GM23338 (cell line): ENCODE measurements around the gene SMAD1.

Experiments
- CTCF ChIP-seq, 2 experiments: fragments of 200-600 bp in 1 of 2; sonication (generic) in 1 of 2; conservative IDR thresholded peaks; 2 replicates each; pipeline versions ENCODE4 v1.5.1 to v1.6.1; 2016 to 2017; ENCODE audit warnings: antibody characterized with exemption in 2 of 2, low read depth in 2 of 2, mild to moderate bottlenecking in 2 of 2, moderate library complexity in 1 of 2
- EZH2 ChIP-seq: fragments of 200-600 bp; sonication (generic); IDR thresholded peaks from one replicate; pipeline ENCODE4 v1.8.0; 2017; ENCODE audit warnings: antibody characterized with exemption, mild to moderate bottlenecking, low read depth; ENCODE audit not compliant: unreplicated experiment
- EZH2phosphoT487 ChIP-seq: fragments of 200-600 bp; sonication (generic); IDR thresholded peaks from one replicate; pipeline ENCODE4 v1.8.1; 2018; ENCODE audit warnings: antibody characterized with exemption; ENCODE audit not compliant: unreplicated experiment
- POLR2AphosphoS5 ChIP-seq: IDR thresholded peaks from 2 replicates; pipeline ENCODE4 v1.6.1; 2016; ENCODE audit warnings: antibody characterized with exemption, low read depth

GRCh38 chr4:145533001-145533400, 51.3 kb downstream of the SMAD1 start:
- TF ChIP-seq CTCF (conservative IDR thresholded peaks at IDR 0.05; ENCODE audit: low read depth in 2 of 2) (no peak), EZH2phosphoT487 (no peak), POLR2AphosphoS5 (no peak), EZH2 (no peak)
